ENCODE results near the gene CPN1. TPM values are rescaled to one million over a fixed set of nuclear protein-coding genes. Genes with fewer than 3 reads are reported as not detected.

Gene CPN1
- total RNA-seq, 1 experiment from 2014 or later: 0.12 TPM

Other genes starting within 250 kb of the CPN1 start
- 60.3 TPM for gene DNMBP, start 71.9 kb downstream of the CPN1 start, total RNA-seq (2021; ENCODE audit: unreplicated experiment)
- 64.5 TPM for gene ERLIN1, start 104.2 kb upstream of the CPN1 start, total RNA-seq (2021; ENCODE audit: unreplicated experiment)
- 35.7 TPM for gene CHUK, start 147.7 kb upstream of the CPN1 start, total RNA-seq (2021; ENCODE audit: unreplicated experiment)
- 41.7 TPM for gene CWF19L1, start 185.8 kb upstream of the CPN1 start, total RNA-seq (2021; ENCODE audit: unreplicated experiment)
- gene BLOC1S2, start 204.8 kb upstream of the CPN1 start, total RNA-seq (2021; ENCODE audit: unreplicated experiment): 54.6 TPM
- gene PKD2L1, start 248.4 kb upstream of the CPN1 start, total RNA-seq (2021; ENCODE audit: unreplicated experiment): 0.17 TPM